Inferior parietal cortex (tissue), 1 donor: ENCODE results near the gene SCUBE3.

Experiments
- DNase-seq: peaks from one replicate; pipeline ENCODE4 v3.0.0-alpha.2; 2016; ENCODE audit errors: extremely low spot score

Gene SCUBE3

GRCh38 chr6:35272005-35272404, 58.2 kb downstream of the SCUBE3 start:
- DNase-seq = no peak

- no peak for DNase-seq
Observed at GRCh38 chr6:35273822-35274559, 60.2 kb downstream of the SCUBE3 start.

- no peak for DNase-seq
Observed at GRCh38 chr6:35275744-35276260, 62.0 kb downstream of the SCUBE3 start.

- DNase-seq = no peak
Observed at GRCh38 chr6:35278708-35279107, 65.0 kb downstream of the SCUBE3 start.

- no peak for DNase-seq
Observed at GRCh38 chr6:35280903-35281302, 67.1 kb downstream of the SCUBE3 start.

GRCh38 chr6:35282472-35282871, 68.7 kb downstream of the SCUBE3 start:
- DNase-seq = no peak

- no peak for DNase-seq
Observed at GRCh38 chr6:35283361-35283760, 69.6 kb downstream of the SCUBE3 start.

GRCh38 chr6:35287671-35288396, 74.1 kb downstream of the SCUBE3 start:
- no peak for DNase-seq

- DNase-seq = no peak
Observed at GRCh38 chr6:35288834-35289233, 75.1 kb downstream of the SCUBE3 start.

GRCh38 chr6:35291491-35291890, 77.7 kb downstream of the SCUBE3 start:
- no peak for DNase-seq

GRCh38 chr6:35292494-35292893, 78.7 kb downstream of the SCUBE3 start:
- DNase-seq = no peak

GRCh38 chr6:35293681-35294080, 79.9 kb downstream of the SCUBE3 start:
- DNase-seq = no peak

GRCh38 chr6:35294308-35294945, 80.7 kb downstream of the SCUBE3 start:
- DNase-seq = peak; percentile 52

- no peak for DNase-seq
Observed at GRCh38 chr6:35295036-35295435, 81.3 kb downstream of the SCUBE3 start.

GRCh38 chr6:35295521-35296315, 82.0 kb downstream of the SCUBE3 start:
- no peak for DNase-seq

- no peak for DNase-seq
Observed at GRCh38 chr6:35296931-35297600, 83.3 kb downstream of the SCUBE3 start.

GRCh38 chr6:35297601-35298481, 84.1 kb downstream of the SCUBE3 start, which contains the start of gene DEF6:
Gene DEF6 (plus strand): TSS chr6:35297818. CDS start chr6:35297857, 39 bp downstream.
- DNase-seq = peak; percentile 59

GRCh38 chr6:35298625-35299140, 84.9 kb downstream of the SCUBE3 start:
- no peak for DNase-seq

GRCh38 chr6:35299674-35300073, 85.9 kb downstream of the SCUBE3 start:
- DNase-seq = no peak

GRCh38 chr6:35300848-35301247, 87.1 kb downstream of the SCUBE3 start:
- no peak for DNase-seq
